ENCODE measurements around the gene FAM20B.

DNA sequence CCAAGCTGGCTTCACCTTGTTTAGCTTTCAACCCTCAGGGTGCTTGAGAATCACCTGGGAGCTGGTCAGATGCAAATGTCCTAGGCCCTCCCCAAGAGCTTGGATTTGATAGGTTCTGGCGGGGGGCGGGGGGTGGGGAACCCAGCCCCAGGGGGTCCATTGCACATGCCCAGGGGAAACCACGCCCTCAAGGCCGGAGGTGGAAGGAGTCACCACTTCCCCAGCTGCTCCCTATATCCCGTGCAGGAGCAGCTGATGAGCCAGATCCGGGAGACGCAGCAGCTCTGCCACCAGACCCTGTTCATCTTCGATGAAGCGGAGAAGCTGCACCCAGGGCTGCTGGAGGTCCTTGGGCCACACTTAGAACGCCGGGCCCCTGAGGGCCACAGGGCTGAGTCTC lies 62.0 kb downstream of the FAM20B start:
- TF ChIP-seq SUZ12 (IDR thresholded peaks at IDR 0.05; ENCODE audit: extremely low read depth, insufficient read depth, insufficient read length), result no peak
- no peak for TF ChIP-seq ZNF274 (IDR thresholded peaks at IDR 0.05; ENCODE audit: low read depth, low read length)
- no peak for TF ChIP-seq YY1 (IDR thresholded peaks at IDR 0.05; ENCODE audit: insufficient read depth, insufficient read length)

Data from NT2/D1 (cell line).